ENCODE data around the gene GREB1L.

Gene GREB1L

DNA sequence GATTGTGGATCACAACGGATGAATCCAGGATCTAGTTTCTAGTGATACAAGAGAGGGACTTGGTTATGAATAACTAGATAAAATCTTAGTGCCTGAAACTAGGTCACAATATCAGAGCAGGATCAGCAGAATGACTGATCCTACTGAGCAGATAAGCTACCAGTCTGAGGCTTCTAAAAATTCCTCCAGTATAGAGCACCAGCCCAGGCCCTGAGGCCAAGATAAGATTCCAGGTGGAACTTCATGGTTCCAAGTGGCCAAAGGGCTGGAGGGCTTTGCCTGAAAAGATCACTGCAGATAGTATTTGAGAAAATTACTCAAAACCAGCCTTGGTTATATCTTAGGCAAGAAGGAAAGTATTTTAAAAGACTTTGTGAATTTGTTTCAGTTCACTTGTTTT, 162.4 kb downstream of the GREB1L start:
- TF ChIP-seq, protein P1, sequence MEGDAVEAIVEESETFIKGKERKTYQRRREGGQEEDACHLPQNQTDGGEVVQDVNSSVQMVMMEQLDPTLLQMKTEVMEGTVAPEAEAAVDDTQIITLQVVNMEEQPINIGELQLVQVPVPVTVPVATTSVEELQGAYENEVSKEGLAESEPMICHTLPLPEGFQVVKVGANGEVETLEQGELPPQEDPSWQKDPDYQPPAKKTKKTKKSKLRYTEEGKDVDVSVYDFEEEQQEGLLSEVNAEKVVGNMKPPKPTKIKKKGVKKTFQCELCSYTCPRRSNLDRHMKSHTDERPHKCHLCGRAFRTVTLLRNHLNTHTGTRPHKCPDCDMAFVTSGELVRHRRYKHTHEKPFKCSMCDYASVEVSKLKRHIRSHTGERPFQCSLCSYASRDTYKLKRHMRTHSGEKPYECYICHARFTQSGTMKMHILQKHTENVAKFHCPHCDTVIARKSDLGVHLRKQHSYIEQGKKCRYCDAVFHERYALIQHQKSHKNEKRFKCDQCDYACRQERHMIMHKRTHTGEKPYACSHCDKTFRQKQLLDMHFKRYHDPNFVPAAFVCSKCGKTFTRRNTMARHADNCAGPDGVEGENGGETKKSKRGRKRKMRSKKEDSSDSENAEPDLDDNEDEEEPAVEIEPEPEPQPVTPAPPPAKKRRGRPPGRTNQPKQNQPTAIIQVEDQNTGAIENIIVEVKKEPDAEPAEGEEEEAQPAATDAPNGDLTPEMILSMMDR (IDR thresholded peaks at IDR 0.05; ENCODE audit: low read depth, low read length) = no peak
- H3K4me3 ChIP-seq (ENCODE audit: low read depth, low read length) = no peak overlapping the region

DNA sequence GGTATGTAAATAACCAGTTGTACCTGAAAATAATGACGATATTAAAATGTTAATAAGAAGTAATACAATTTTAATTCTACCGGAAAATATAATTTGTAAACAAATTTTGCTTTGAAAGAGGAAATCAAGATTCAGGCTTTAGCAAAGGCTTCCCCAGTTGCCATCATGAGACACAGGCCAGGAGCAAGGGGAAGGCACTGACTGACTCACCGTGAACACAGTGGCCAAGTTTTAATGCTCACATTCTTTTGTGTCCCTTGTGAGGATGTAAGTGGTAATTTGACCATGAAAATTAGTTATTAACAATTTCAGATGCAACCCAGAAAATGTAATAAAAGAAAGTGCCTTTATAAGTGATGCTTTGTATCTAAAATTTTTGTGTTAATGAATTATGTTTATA, 164.1 kb downstream of the GREB1L start:
- H3K4me3 ChIP-seq (ENCODE audit: low read depth, low read length) = no peak overlapping the region
- TF ChIP-seq, protein P1 (IDR thresholded peaks at IDR 0.05; ENCODE audit: low read depth, low read length) = no peak

- no peak overlapping the region for H3K4me3 ChIP-seq (ENCODE audit: low read depth, low read length)
- TF ChIP-seq, protein P1 (IDR thresholded peaks at IDR 0.05; ENCODE audit: low read depth, low read length) = no peak
Measured at GRCh38 chr18:21408681-21409080, 166.6 kb downstream of the GREB1L start.

- no peak overlapping the region for H3K4me3 ChIP-seq (ENCODE audit: low read depth, low read length)
- TF ChIP-seq, protein P1 (IDR thresholded peaks at IDR 0.05; ENCODE audit: low read depth, low read length) = no peak
Measured at GRCh38 chr18:21433436-21433835, 191.4 kb downstream of the GREB1L start.

GRCh38 chr18:21439431-21439846, 197.4 kb downstream of the GREB1L start:
- TF ChIP-seq, protein P1 (IDR thresholded peaks at IDR 0.05; ENCODE audit: low read depth, low read length) = no peak
- H3K4me3 ChIP-seq (ENCODE audit: low read depth, low read length) = no peak overlapping the region

GRCh38 chr18:21441670-21442069, 199.6 kb downstream of the GREB1L start:
- no peak overlapping the region for H3K4me3 ChIP-seq (ENCODE audit: low read depth, low read length)
- TF ChIP-seq, protein P1 (IDR thresholded peaks at IDR 0.05; ENCODE audit: low read depth, low read length) = no peak

GRCh38 chr18:21443776-21444464, 201.9 kb downstream of the GREB1L start:
- TF ChIP-seq, protein P1 (IDR thresholded peaks at IDR 0.05; ENCODE audit: low read depth, low read length) = no peak
- H3K4me3 ChIP-seq (ENCODE audit: low read depth, low read length) = no peak overlapping the region
